Mesenchymal stem cell (in vitro differentiated cells and primary cell): ENCODE data around the gene ARF1.

Experiments used
- DNase-seq: peaks from one replicate; pipeline ENCODE4 v3.0.0-alpha.2; 2013
- H2AFZ ChIP-seq: one replicate; pipeline ENCODE4 v1.6.1; 2013; ENCODE audit warnings: low read depth, mild to moderate bottlenecking, control low read depth, inconsistent platforms, low read length, moderate library complexity
- H2AK5ac ChIP-seq: 2 replicates; pipeline ENCODE4 v1.6.1; 2013; ENCODE audit warnings: low read length, moderate library complexity, mild to moderate bottlenecking, inconsistent platforms; ENCODE audit not compliant: severe bottlenecking
- H2BK120ac ChIP-seq: one replicate; pipeline ENCODE4 v1.6.1; 2013; ENCODE audit warnings: low read depth, mild to moderate bottlenecking, inconsistent platforms, low read length, moderate library complexity
- H2BK12ac ChIP-seq, 2 experiments: one replicate each; pipeline ENCODE4 v1.6.1; 2013; ENCODE audit warnings: inconsistent platforms in 2 of 2, low read length in 2 of 2, mild to moderate bottlenecking in 2 of 2, moderate library complexity in 2 of 2, control low read depth in 1 of 2
- H2BK15ac ChIP-seq: one replicate; pipeline ENCODE4 v1.6.1; 2013; ENCODE audit warnings: mild to moderate bottlenecking, low read depth, inconsistent platforms; ENCODE audit not compliant: poor library complexity, severe bottlenecking
- H2BK5ac ChIP-seq: 2 replicates; pipeline ENCODE4 v1.6.1; 2013; ENCODE audit warnings: low read depth, mild to moderate bottlenecking, low read length, control low read depth, inconsistent platforms; ENCODE audit not compliant: poor library complexity, severe bottlenecking
- H3K14ac ChIP-seq, 2 experiments: one replicate each; pipeline ENCODE4 v1.6.1; 2013; ENCODE audit warnings: inconsistent platforms in 2 of 2, low read length in 2 of 2, control low read depth in 1 of 2, mild to moderate bottlenecking in 1 of 2, moderate library complexity in 1 of 2
- H3K18ac ChIP-seq, 2 experiments: one replicate each; pipeline ENCODE4 v1.6.1; 2013; ENCODE audit warnings: inconsistent platforms in 2 of 2, low read length in 2 of 2, control low read depth in 1 of 2, low read depth in 1 of 2, mild to moderate bottlenecking in 1 of 2
- H3K23ac ChIP-seq, 2 experiments: one replicate each; pipeline ENCODE4 v1.6.1; 2013; ENCODE audit warnings: inconsistent platforms in 2 of 2, low read length in 2 of 2, mild to moderate bottlenecking in 2 of 2, moderate library complexity in 2 of 2, control low read depth in 1 of 2
- H3K27ac ChIP-seq: 2 replicates; pipeline ENCODE4 v1.5.1; 2013; ENCODE audit warnings: mild to moderate bottlenecking, moderate library complexity, low read length, control low read depth, inconsistent platforms; ENCODE audit not compliant: poor library complexity, severe bottlenecking
- H3K27me3 ChIP-seq, 2 experiments: 2 replicates each; pipeline versions ENCODE4 v1.6.1 to v1.7.0; 2013; ENCODE audit warnings: low read length in 2 of 2, mild to moderate bottlenecking in 2 of 2, moderate library complexity in 2 of 2, control low read depth in 1 of 2, inconsistent platforms in 1 of 2; ENCODE audit not compliant: control insufficient read depth in 1 of 2, insufficient read depth in 1 of 2
- H3K36me3 ChIP-seq, 2 experiments: 2 replicates each; pipeline versions ENCODE4 v1.6.1 to v1.7.0; 2013; ENCODE audit warnings: low read length in 2 of 2, control low read depth in 1 of 2, inconsistent platforms in 1 of 2, low read depth in 1 of 2, mild to moderate bottlenecking in 1 of 2; ENCODE audit not compliant: insufficient read depth in 2 of 2, control insufficient read depth in 1 of 2
- H3K4ac ChIP-seq, 2 experiments: one replicate each; pipeline ENCODE4 v1.6.1; 2013; ENCODE audit warnings: inconsistent platforms in 2 of 2, low read length in 2 of 2, mild to moderate bottlenecking in 2 of 2, moderate library complexity in 2 of 2, control low read depth in 1 of 2, low read depth in 1 of 2
- H3K4me1 ChIP-seq: 2 replicates; pipeline ENCODE4 v1.6.1; 2013; ENCODE audit warnings: low read depth, low read length, control low read depth; ENCODE audit not compliant: control insufficient read depth, insufficient read depth
- H3K4me2 ChIP-seq: 2 replicates; pipeline ENCODE4 v1.6.1; 2013; ENCODE audit warnings: low read length, mild to moderate bottlenecking, inconsistent platforms; ENCODE audit not compliant: poor library complexity, severe bottlenecking
- H3K4me3 ChIP-seq, 2 experiments: 2 replicates each; pipeline versions ENCODE4 v1.5.1 to v1.7.0; 2013; ENCODE audit warnings: low read length in 2 of 2, mild to moderate bottlenecking in 2 of 2, control low read depth in 1 of 2, low read depth in 1 of 2; ENCODE audit not compliant: insufficient read depth in 1 of 2
- H3K79me1 ChIP-seq: replicated peaks from 2 replicates; pipeline ENCODE4 v1.6.1; 2013; ENCODE audit warnings: mild to moderate bottlenecking, control low read depth, low read length, inconsistent platforms; ENCODE audit not compliant: poor library complexity, severe bottlenecking
- H3K9ac ChIP-seq: 2 replicates; pipeline ENCODE4 v1.7.0; 2013; ENCODE audit warnings: mild to moderate bottlenecking, low read length, moderate library complexity
- H3K9me3 ChIP-seq: 2 replicates; pipeline ENCODE4 v1.7.0; 2013; ENCODE audit warnings: mild to moderate bottlenecking, low read length; ENCODE audit not compliant: control insufficient read depth
- H4K8ac ChIP-seq: one replicate; pipeline ENCODE4 v1.6.1; 2013; ENCODE audit warnings: inconsistent platforms, mild to moderate bottlenecking, low read length, moderate library complexity
- H4K91ac ChIP-seq: one replicate; pipeline ENCODE4 v1.6.1; 2013; ENCODE audit warnings: mild to moderate bottlenecking, low read length, inconsistent platforms
- WGBS: methylation state at CpG from one replicate; pipeline ENCODE4 v1.1.7; 2013; ENCODE audit warnings: mixed read lengths; 5-methylcytosine and 5-hydroxymethylcytosine counted together

ARF1 gene

GRCh38 chr1:228102791-228103620, 20.5 kb downstream of the ARF1 start, which contains the start of gene C1orf35:
Gene C1orf35, minus strand, starts transcription at chr1:228103325. Its CDS starts 98 bp downstream, at chr1:228103227.
- Histone ChIP-seq H3K9me3 (no peaks in the 10 kb centered on the region), H3K4me3 (peak within 1 kb of the TSS; percentile 88 to 92), H3K4me2 (peak within 1 kb of the TSS; percentile 88), H3K27me3 (no peaks in the 10 kb centered on the region), H3K18ac (peak within 1 kb of the TSS; percentile 74 to 86), H4K91ac (peak within 1 kb of the TSS; percentile 85), H2BK12ac (no peak within 1 kb of the TSS), H3K79me1 (peaks cover 19% of the 10 kb centered on the region), H2AK5ac (no peak within 1 kb of the TSS), H3K4me1 (peaks cover 27% of the 10 kb centered on the region), H2BK5ac (no peak within 1 kb of the TSS), H2BK15ac (peak within 1 kb of the TSS; percentile 73), H2AFZ (peak within 1 kb of the TSS; percentile 65), H4K8ac (peak within 1 kb of the TSS; percentile 87), H2BK120ac (no peak within 1 kb of the TSS), H3K23ac (peak within 1 kb of the TSS in 1 of 2 experiments; percentile 90), H3K9ac (peak within 1 kb of the TSS; percentile 86), H3K27ac (no peak within 1 kb of the TSS), H3K4ac (peak within 1 kb of the TSS in 1 of 2 experiments; percentile 71), H3K36me3 (peaks cover 59 to 69% of the 10 kb centered on the region in 2 experiments), H3K14ac (peak within 1 kb of the TSS in 1 of 2 experiments; percentile 39)
- under 1% methylated on average over 88 of the region's 104 CpGs for WGBS
- peak; percentile 90 for DNase-seq

DNA sequence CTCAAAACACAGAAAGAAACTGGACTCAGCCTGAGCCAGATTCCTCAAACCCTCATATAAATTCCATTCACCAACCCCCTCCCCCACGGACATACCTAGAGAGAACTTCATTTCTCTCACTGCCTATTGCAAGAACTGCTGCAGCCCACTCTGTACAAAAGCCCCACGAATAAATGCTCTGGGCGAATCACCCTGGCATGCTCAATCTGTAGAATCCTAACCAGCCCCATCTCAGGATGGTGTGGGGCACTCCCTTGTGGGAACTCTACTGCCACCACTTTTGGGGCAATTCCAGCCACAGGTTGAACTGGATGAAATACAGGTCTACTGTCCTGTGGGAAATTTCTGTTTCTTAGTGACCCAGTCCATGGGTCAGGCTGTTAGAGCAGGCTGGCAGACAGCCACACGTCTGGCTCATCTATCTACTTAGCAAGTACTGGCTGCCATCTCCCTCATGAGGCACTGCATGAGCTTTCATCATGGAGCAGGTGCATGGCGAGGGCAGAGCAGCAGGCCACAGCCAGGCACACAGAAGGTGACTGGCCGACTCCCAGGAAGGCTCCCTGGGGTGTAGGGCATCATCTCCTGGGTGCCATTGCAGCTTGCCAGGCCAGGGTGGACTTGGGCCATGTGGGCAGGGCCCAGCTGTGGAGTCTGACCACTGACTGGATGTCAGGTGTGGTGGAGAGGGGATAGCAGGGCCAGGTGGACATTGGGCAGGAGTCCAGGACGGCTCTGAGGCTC, 22.2 kb downstream of the ARF1 start:
- Histone ChIP-seq H3K14ac (no peak overlapping the region), H3K18ac (no peak overlapping the region), H3K4me3 (peak overlapping the region in 1 of 2 experiments; percentile 92), H2BK5ac (no peak overlapping the region), H2BK15ac (no peak overlapping the region), H3K27ac (no peak overlapping the region), H4K91ac (no peak overlapping the region), H3K4me2 (no peak overlapping the region), H3K23ac (no peak overlapping the region), H2AK5ac (no peak overlapping the region), H4K8ac (no peak overlapping the region), H3K4me1 (peaks cover 34% of the 10 kb centered on the region), H3K27me3 (no peaks in the 10 kb centered on the region), H2BK120ac (no peak overlapping the region), H2BK12ac (no peak overlapping the region), H3K9ac (peak overlapping the region; percentile 86), H3K79me1 (peaks cover 30% of the 10 kb centered on the region), H3K36me3 (peaks cover 42 to 53% of the 10 kb centered on the region in 2 experiments), H3K4ac (no peak overlapping the region), H3K9me3 (no peaks in the 10 kb centered on the region), H2AFZ (no peak overlapping the region)
- no peak for DNase-seq
- 92% methylated on average over 7 of the region's 7 CpGs for WGBS

GRCh38 chr1:228105270-228105995, 22.9 kb downstream of the ARF1 start:
- Histone ChIP-seq H3K27me3 (no peaks in the 10 kb centered on the region), H3K14ac (no peak overlapping the region), H2BK120ac (no peak overlapping the region), H2BK5ac (no peak overlapping the region), H3K18ac (no peak overlapping the region), H4K8ac (no peak overlapping the region), H4K91ac (no peak overlapping the region), H3K23ac (no peak overlapping the region), H3K4ac (no peak overlapping the region), H2AK5ac (no peak overlapping the region), H3K4me2 (no peak overlapping the region), H2AFZ (no peak overlapping the region), H2BK12ac (no peak overlapping the region), H3K4me1 (peaks cover 39% of the 10 kb centered on the region), H3K79me1 (peaks cover 31% of the 10 kb centered on the region), H3K9me3 (no peaks in the 10 kb centered on the region), H3K27ac (no peak overlapping the region), H3K4me3 (no peak overlapping the region), H3K36me3 (peaks cover 35 to 46% of the 10 kb centered on the region in 2 experiments), H3K9ac (no peak overlapping the region), H2BK15ac (no peak overlapping the region)
- WGBS = 90% methylated on average over 9 of the region's 9 CpGs
- no peak for DNase-seq
